Naive B cell (primary cell): ENCODE data around the gene ZC3HAV1. TPM values are rescaled to one million over a fixed set of nuclear protein-coding genes. Genes with fewer than 3 reads are reported as not detected.
A peak's percentile ranks its signal among the peaks of the same experiment; 100 is the strongest.
"Not testable (repeated sequence)": the region's sequence is repeated elsewhere in the genome, so short reads cannot be mapped to it uniquely, and the experiment has no call there.

Experiments
- ATAC-seq, 2 donors: fragments of 150-1000 bp; cut with Tn5 transposase; 2 replicates each; pipeline ENCODE4 v1.10.0; 2021; ENCODE audit warnings: low read depth in 2 of 2, mild to moderate bottlenecking in 2 of 2, moderate library complexity in 2 of 2
- DNase-seq: peaks from one replicate; pipeline ENCODE4 v3.0.0; 2022
- H3K27ac Mint-ChIP-seq, 6 donors: one replicate each; pipeline ENCODE4 v1.8.0; 2020 to 2022; ENCODE audit warnings: mild to moderate bottlenecking in 6 of 6, mixed read lengths in 6 of 6, moderate library complexity in 5 of 6, inconsistent platforms in 2 of 6
- H3K27me3 Mint-ChIP-seq, 3 donors: one replicate each; pipeline ENCODE4 v1.8.0; 2021 to 2022; ENCODE audit warnings: mixed read lengths in 3 of 3, mild to moderate bottlenecking in 1 of 3
- H3K36me3 Mint-ChIP-seq, 2 donors: one replicate each; pipeline ENCODE4 v1.8.0; 2020 to 2022; ENCODE audit warnings: mixed read lengths in 2 of 2, inconsistent platforms in 1 of 2, mild to moderate bottlenecking in 1 of 2
- H3K4me1 Mint-ChIP-seq, 3 donors: one replicate each; pipeline ENCODE4 v1.8.0; 2020 to 2022; ENCODE audit warnings: mixed read lengths in 3 of 3, inconsistent platforms in 1 of 3, mild to moderate bottlenecking in 1 of 3, moderate library complexity in 1 of 3
- H3K4me3 Mint-ChIP-seq, 8 donors: one replicate each; pipeline ENCODE4 v1.8.0; 2020 to 2022; ENCODE audit warnings: mild to moderate bottlenecking in 8 of 8, mixed read lengths in 8 of 8, moderate library complexity in 8 of 8, inconsistent platforms in 2 of 8
- H3K9me3 Mint-ChIP-seq, 7 donors: one replicate each; pipeline ENCODE4 v1.8.0; 2020 to 2022; ENCODE audit warnings: mixed read lengths in 7 of 7, mild to moderate bottlenecking in 5 of 7, inconsistent platforms in 2 of 7, moderate library complexity in 1 of 7
- polyA plus RNA-seq, 6 donors: library from polyadenylated mRNA; unstranded; fragments of 300-500 nt; fragmentation: Illumina TruSeq; gene quantifications; one replicate each; pipeline ENCODE4 v1.2.3, GENCODE V29; 2021; ENCODE audit warnings: low read depth in 6 of 6

The ZC3HAV1 gene
- polyA plus RNA-seq, 6 donors from 2014 or later: 64.8 to 129 (median 99.7) TPM

DNA sequence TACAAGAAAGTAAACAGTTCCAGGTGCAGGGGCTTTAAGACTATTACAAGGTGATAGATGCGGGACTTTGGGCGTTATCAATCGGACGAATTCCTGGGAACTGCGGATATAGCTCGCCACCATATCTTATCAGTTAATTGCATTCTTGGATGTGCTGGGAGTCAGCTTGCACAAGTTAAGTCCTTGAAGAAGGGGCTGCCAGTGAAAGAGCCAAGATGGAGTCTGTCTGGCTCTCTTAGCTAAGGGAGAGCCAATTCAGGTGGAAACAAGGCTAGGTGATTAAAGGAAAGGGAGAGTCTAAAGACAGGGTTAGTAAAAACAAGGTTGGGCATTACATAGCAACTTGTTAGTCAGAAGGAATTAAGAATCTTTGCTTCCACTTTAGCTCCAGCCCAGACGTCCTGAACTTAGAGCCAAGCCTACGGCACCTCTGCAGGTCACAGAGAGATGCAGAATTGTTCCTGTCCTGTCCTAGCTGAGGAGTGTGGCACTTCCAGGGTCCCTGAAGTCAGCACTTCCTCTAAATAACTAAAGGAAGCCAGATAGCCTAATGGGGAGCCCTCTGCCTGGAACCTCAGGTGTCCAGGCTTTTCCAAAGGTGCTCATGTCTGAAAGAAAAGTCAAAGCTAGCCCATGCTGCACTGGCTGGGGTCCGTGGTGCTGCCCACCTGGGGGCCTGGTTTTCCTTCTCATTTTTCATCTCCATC lies 17.3 kb downstream of the ZC3HAV1 start:
- Mint-ChIP-seq H3K4me1 (peaks cover 58 to 76% (median 65%) of the 10 kb centered on the region in 3 donors), H3K36me3 (peaks cover 20 to 22% of the 10 kb centered on the region in 2 donors), H3K27ac (peak overlapping the region; percentile 63 to 95 (median 86)), H3K4me3 (peak overlapping the region in 3 of 8 donors; percentile 10 to 57 (median 42)), H3K27me3 (no peaks in the 10 kb centered on the region), H3K9me3 (peaks cover 0 to 4% (median 1%) of the 10 kb centered on the region in 7 donors)
- DNase-seq (no peak), ATAC-seq (no peak)

DNA sequence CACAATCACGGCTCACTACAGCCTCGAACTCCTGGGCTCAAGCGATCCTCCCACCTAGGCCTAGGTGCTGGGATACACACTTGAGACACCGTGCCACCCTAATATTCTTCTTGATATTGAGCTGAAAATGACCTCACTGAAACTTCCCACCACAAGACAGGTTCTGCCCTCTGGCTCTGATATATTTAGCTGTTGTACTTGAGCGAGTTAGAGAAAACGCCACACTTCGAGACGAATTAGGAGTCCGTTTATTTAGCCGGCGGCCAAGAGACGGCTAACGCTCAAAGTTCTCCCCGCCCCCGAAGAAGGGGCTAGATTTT lies 17.9 kb downstream of the ZC3HAV1 start:
- Mint-ChIP-seq H3K36me3 (peaks cover 26 to 28% of the 10 kb centered on the region in 2 donors), H3K4me1 (peaks cover 58 to 77% (median 69%) of the 10 kb centered on the region in 3 donors), H3K27ac (peak overlapping the region in 5 of 6 donors; percentile 53 to 95 (median 67)), H3K4me3 (peak overlapping the region in 3 of 8 donors; percentile 5 to 56 (median 20)), H3K9me3 (peaks cover 4 to 10% (median 6%) of the 10 kb centered on the region in 7 donors), H3K27me3 (no peaks in the 10 kb centered on the region)
- no peak for ATAC-seq
- no peak for DNase-seq

DNA sequence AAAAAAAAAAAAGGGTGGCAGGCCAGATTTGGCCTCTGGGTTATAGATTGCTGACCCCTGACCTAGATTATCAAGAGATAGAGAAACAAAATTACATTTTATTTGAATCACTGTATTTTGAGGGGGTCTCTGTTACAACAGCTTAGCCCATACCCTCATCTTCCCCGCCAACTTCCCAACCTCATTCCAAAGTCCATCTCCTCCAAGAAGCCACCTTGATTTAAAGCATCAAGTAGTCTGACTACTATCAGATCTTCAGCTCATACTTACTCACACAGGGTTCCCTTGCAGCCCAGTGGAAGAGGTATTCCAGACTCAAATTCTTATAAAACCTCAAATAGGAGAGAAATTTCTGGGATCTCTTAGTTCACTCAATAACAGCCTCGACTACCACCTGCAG lies 20.4 kb downstream of the ZC3HAV1 start:
- Mint-ChIP-seq H3K36me3 (peaks cover 36 to 37% of the 10 kb centered on the region in 2 donors), H3K9me3 (peaks cover 5 to 13% (median 8%) of the 10 kb centered on the region in 7 donors), H3K27ac (peak overlapping the region in 4 of 6 donors; percentile 8 to 46 (median 28)), H3K4me1 (peaks cover 46 to 63% (median 56%) of the 10 kb centered on the region in 3 donors), H3K4me3 (peak overlapping the region in 1 of 8 donors; percentile 21), H3K27me3 (no peaks in the 10 kb centered on the region)
- no peak for DNase-seq
- ATAC-seq: no peak

DNA sequence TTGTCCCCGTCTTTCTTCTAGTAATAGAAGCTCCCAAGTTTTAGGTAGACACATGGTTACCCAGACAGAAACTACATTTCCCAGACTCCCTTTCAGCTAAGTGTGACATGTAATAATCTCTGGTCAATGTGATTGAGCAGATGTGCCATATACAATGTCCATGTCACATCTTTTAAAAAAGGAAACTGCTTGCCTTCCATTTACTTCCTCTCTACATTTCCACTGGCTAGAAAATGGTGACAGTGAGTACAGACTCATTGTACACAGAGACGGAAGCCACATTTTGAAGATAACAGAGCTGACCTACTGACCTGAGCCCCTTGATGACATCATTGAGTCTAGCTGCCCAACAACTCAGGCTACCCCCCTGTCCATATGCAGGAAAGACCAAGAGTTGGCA lies 21.3 kb downstream of the ZC3HAV1 start:
- peaks cover 36 to 37% of the 10 kb centered on the region in 2 donors for H3K36me3 Mint-ChIP-seq
- H3K27me3 Mint-ChIP-seq: no peaks in the 10 kb centered on the region
- no peak for DNase-seq
- H3K27ac Mint-ChIP-seq: peak overlapping the region in 5 of 6 donors; percentile 15 to 63 (median 21)
- no peak for ATAC-seq
- H3K9me3 Mint-ChIP-seq: peaks cover 5 to 13% (median 8%) of the 10 kb centered on the region in 7 donors
- peaks cover 38 to 55% (median 47%) of the 10 kb centered on the region in 3 donors for H3K4me1 Mint-ChIP-seq
- no peak overlapping the region for H3K4me3 Mint-ChIP-seq

DNA sequence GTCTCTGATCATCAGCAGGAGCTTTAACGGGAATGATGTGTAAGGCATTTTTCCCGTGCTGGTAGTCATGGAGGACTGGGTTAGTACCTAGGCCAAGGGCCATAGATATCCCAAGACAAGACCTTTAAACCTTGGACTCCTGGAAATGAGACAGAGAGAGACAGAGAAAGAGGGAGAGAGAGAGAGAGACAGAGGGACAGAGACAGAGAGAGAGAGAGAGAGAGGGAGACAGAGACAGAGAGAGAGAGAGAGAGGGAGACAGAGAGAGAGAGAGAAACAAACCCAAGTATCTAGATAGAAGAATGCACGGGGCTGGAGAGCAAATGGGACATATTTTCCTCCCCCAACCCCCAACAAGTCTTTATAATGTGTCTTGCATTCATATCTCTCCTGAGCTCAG lies 22.3 kb downstream of the ZC3HAV1 start:
- H3K9me3 Mint-ChIP-seq: peaks cover 5 to 13% (median 8%) of the 10 kb centered on the region in 7 donors
- peaks cover 37 to 45% of the 10 kb centered on the region in 2 donors for H3K36me3 Mint-ChIP-seq
- DNase-seq: no peak
- no peaks in the 10 kb centered on the region for H3K27me3 Mint-ChIP-seq
- peaks cover 34 to 44% (median 38%) of the 10 kb centered on the region in 3 donors for H3K4me1 Mint-ChIP-seq
- H3K4me3 Mint-ChIP-seq: peak overlapping the region in 1 of 8 donors; percentile 61
- peak overlapping the region in 4 of 6 donors; percentile 6 to 78 (median 53) for H3K27ac Mint-ChIP-seq
- ATAC-seq: no peak

DNA sequence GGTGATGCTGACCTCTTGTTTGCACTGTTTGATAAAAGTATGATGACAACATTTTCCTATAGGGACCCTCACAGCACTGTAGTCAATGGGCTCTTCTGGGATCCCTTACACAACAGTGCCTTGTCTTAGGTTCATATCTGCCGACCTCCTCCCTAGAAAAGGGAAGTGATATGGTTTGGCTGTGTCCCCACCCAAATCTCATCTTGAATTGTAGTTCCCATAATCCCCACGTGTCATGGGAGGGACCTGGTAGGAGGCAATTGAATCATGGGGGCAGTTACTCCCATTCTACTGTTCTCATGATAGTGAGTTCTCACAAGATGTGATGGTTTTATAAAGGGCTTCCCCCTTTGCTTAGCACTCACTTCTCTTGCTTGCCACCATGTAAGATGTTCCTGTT lies 23.1 kb downstream of the ZC3HAV1 start:
- Mint-ChIP-seq H3K4me3 (no peak overlapping the region), H3K27ac (peak overlapping the region in 5 of 6 donors; percentile 15 to 94 (median 55)), H3K4me1 (peaks cover 26 to 38% (median 37%) of the 10 kb centered on the region in 3 donors), H3K36me3 (peaks cover 37 to 45% of the 10 kb centered on the region in 2 donors), H3K9me3 (peaks cover 5 to 13% (median 8%) of the 10 kb centered on the region in 7 donors), H3K27me3 (no peaks in the 10 kb centered on the region)
- ATAC-seq (no peak), DNase-seq (no peak)

DNA sequence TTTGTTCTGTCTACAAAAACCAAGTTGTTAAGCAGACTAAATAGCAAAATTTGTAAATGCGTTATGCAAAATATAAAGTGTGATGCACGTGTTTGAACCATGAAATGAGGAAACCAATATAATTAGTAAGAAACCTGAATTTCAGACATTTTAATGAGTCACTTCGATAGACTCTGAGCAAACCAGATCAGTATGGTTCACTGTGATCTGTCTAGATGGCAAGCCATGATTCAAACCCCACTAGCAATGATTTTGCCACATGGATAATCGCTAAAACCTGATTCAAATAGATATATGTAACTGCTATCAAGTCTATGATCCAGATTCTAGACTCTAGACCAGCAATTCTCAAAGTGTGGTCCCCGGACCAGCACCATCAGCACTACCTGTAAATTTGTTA lies 24.8 kb downstream of the ZC3HAV1 start:
- Mint-ChIP-seq H3K9me3 (peaks cover 5 to 13% (median 8%) of the 10 kb centered on the region in 7 donors), H3K4me1 (peaks cover 27 to 37% (median 34%) of the 10 kb centered on the region in 3 donors), H3K27ac (peak overlapping the region in 1 of 6 donors; percentile 53), H3K27me3 (no peaks in the 10 kb centered on the region), H3K36me3 (peaks cover 42 to 54% of the 10 kb centered on the region in 2 donors), H3K4me3 (no peak overlapping the region)
- DNase-seq (no peak), ATAC-seq (no peak)

DNA sequence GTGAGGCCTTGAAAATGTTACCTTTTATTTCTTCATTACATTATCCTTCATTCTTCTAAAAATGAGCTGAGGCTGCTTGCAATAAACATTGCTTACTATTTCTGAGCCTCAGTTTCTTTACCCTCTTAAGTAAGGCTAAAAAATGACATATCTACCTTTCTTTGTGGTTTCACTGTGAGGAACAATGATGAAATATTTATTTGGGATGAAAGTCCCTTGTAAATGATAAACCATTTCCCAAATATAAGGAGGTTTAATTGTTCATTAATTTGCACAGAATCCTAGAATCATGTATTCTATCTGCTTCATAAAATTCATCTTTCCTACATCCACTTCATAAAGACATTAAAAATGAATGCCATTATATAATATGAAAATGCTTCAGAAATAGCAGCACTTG lies 27.9 kb downstream of the ZC3HAV1 start:
- Mint-ChIP-seq H3K4me1 (peaks cover 15 to 29% (median 28%) of the 10 kb centered on the region in 3 donors), H3K27ac (peak overlapping the region in 3 of 6 donors; percentile 78 to 93 (median 90))
- ATAC-seq: no peak

DNA sequence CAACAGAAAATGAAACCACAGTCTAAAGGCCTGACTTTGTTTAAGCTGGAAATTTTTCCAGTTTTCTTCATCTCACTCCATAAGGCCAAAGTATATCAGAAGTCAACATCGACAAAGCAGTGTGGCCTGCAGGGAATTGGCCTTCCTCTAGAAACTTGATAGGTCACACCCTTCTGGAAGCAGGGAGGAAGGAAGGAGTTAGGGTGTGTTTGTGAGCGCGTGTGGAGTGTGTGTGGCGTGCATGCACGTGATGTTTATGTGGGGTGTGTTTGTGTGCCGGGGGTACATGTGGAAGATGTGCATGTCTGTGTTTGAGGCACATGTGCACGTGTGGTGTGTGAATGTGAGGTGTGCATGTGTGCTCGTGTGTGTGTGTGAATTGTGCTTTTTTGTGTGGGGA lies 28.6 kb downstream of the ZC3HAV1 start:
- H3K9me3 Mint-ChIP-seq: no peaks in the 10 kb centered on the region
- H3K27ac Mint-ChIP-seq: peak overlapping the region; percentile 11 to 93 (median 80)
- H3K27me3 Mint-ChIP-seq: no peaks in the 10 kb centered on the region
- peaks cover 18 to 28% of the 10 kb centered on the region in 2 donors for H3K36me3 Mint-ChIP-seq
- DNase-seq (no peak), ATAC-seq (no peak)
- H3K4me1 Mint-ChIP-seq: peaks cover 12 to 26% (median 25%) of the 10 kb centered on the region in 3 donors
- H3K4me3 Mint-ChIP-seq: peak overlapping the region in 1 of 8 donors; percentile 34

More for the DNA sequence above, 27.9 kb downstream of the ZC3HAV1 start:
- Mint-ChIP-seq H3K9me3 (peaks cover 0 to 3% (median 1%) of the 10 kb centered on the region in 7 donors), H3K27me3 (no peaks in the 10 kb centered on the region), H3K36me3 (peaks cover 24 to 35% of the 10 kb centered on the region in 2 donors), H3K4me3 (no peak overlapping the region)
- DNase-seq: no peak

DNA sequence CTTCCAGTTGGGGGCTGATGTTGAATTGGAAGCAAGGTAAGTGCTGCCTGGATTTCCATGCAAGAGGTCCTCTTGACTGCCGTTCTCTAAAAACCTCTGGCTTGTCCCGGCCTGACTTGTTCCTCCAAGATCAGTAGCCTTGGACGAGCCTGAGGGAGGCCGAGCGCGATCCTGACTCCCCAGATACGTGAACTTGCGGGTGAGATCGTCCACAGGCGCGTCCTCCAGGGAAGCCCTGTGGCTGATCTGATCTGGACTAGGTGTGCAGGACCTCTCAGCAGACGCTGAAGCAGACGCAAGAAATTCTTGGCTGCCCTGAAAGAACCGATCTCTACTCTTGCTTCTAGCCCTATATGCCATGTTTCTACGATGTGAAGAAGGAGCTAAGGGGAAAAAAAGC lies 29.7 kb downstream of the ZC3HAV1 start:
- DNase-seq (no peak), ATAC-seq (no peak)
- H3K27me3 Mint-ChIP-seq: no peaks in the 10 kb centered on the region
- H3K4me1 Mint-ChIP-seq: peaks cover 15 to 30% (median 22%) of the 10 kb centered on the region in 3 donors
- H3K27ac Mint-ChIP-seq: peak overlapping the region in 1 of 6 donors; percentile 23
- H3K9me3 Mint-ChIP-seq: no peaks in the 10 kb centered on the region
- no peak overlapping the region for H3K4me3 Mint-ChIP-seq
- H3K36me3 Mint-ChIP-seq: peaks cover 11 to 26% of the 10 kb centered on the region in 2 donors

DNA sequence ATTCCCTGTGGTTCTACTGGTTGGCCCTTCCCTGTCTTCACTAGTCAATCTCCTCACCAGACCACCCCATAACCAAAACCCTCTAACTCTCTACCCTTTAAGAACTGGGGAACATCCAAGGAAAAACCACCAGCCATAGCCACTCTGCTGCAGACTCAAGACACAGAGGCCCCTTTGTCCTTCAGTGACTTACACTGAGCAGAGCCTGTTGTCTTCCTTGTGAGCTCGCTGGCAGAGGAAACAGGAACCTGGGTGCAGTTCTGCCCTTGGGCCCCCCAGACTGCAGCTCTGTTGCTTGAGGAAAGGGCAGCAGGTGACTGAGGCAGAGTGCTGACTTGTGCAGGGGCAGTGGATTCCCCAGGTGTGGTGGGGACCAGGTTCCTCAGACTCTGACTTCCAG lies 30.6 kb downstream of the ZC3HAV1 start:
- no peak for ATAC-seq
- H3K36me3 Mint-ChIP-seq: peaks cover 13 to 26% of the 10 kb centered on the region in 2 donors
- peaks cover 16 to 32% (median 23%) of the 10 kb centered on the region in 3 donors for H3K4me1 Mint-ChIP-seq
- H3K27ac Mint-ChIP-seq: peak overlapping the region in 3 of 6 donors; percentile 49 to 72 (median 69)
- H3K4me3 Mint-ChIP-seq: no peak overlapping the region
- DNase-seq: no peak
- no peaks in the 10 kb centered on the region for H3K9me3 Mint-ChIP-seq
- H3K27me3 Mint-ChIP-seq: no peaks in the 10 kb centered on the region

DNA sequence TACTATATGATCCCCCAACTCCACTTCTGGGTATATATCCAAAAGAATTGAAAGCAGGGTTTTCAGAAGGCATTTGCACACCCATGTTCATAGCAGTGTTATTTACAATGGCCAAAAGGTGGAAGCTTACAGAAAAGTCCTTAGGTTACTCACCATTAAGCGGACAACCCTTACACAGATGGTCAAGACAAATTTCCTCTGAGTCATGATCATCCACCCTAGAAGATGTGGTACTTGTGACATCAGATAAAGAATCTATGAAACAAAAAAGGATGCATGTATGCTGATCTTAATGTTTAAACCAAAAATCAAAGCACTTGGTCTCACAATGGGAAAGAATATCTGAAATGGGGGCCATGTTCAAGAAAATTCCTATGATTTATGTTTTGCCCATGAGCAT lies 31.1 kb downstream of the ZC3HAV1 start:
- Mint-ChIP-seq H3K9me3 (no peaks in the 10 kb centered on the region), H3K36me3 (peaks cover 16 to 26% of the 10 kb centered on the region in 2 donors), H3K27ac (peak overlapping the region in 2 of 6 donors; percentile 69 to 85), H3K27me3 (no peaks in the 10 kb centered on the region), H3K4me1 (peaks cover 16 to 32% (median 23%) of the 10 kb centered on the region in 3 donors), H3K4me3 (no peak overlapping the region)
- no peak for ATAC-seq
- no peak for DNase-seq

DNA sequence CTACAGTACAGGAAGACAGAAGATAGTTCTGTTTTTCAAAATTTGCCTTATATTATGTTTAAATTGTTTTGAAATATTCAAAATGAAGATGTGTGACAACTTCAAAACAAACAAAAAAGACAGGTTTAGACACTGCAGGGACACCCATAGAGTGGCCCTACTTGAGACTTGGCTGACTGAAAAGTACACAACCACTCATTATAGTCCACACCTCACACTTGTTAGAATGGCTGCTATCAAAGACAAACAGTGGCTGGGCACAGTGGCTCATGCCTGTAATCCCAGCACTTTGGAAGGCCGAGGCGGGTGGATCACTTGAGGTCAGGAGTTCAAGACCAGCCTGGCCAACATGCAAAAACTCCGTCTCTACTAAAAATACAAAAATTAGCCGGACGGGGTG lies 31.8 kb downstream of the ZC3HAV1 start:
- DNase-seq, ATAC-seq, H3K4me3 Mint-ChIP-seq, H3K9me3 Mint-ChIP-seq, H3K27me3 Mint-ChIP-seq: not testable (repeated sequence)
- peaks cover 15 to 33% (median 25%) of the 10 kb centered on the region in 3 donors for H3K4me1 Mint-ChIP-seq
- peak overlapping the region in 1 of 6 donors; percentile 85 for H3K27ac Mint-ChIP-seq
- peaks cover 17 to 25% of the 10 kb centered on the region in 2 donors for H3K36me3 Mint-ChIP-seq
